Smooth muscle cell (in vitro differentiated cells): Measurements from ENCODE around the gene BIRC2. TPM values are rescaled to one million over a fixed set of nuclear protein-coding genes. Genes with fewer than 3 reads are reported as not detected.

ENCODE experiments used
- DNase-seq: peaks from one replicate; lab custom pipeline; 2025; ENCODE audit not compliant: unreplicated experiment; lab: John Stamatoyannopoulos, UW
- H2AFZ ChIP-seq: fragments of 200-600 bp; sonication (generic); 2 replicates; pipeline ENCODE4 v1.6.0; 2016; ENCODE audit warnings: antibody characterized with exemption, low read depth, mild to moderate bottlenecking
- H3F3A ChIP-seq: fragments of 200-600 bp; sonication (generic); 2 replicates; pipeline ENCODE4 v1.6.0; 2017; ENCODE audit warnings: antibody characterized with exemption, low read depth
- H3K27ac ChIP-seq: fragments of 200-600 bp; sonication (generic); 2 replicates; pipeline ENCODE4 v1.5.1; 2016; ENCODE audit warnings: low read depth, mild to moderate bottlenecking
- H3K27me3 ChIP-seq: fragments of 200-600 bp; sonication (generic); 2 replicates; pipeline ENCODE4 v1.6.1; 2016; ENCODE audit warnings: low read depth, mild to moderate bottlenecking
- H3K36me3 ChIP-seq: fragments of 200-600 bp; sonication (generic); 2 replicates; pipeline ENCODE4 v1.5.1; 2016; ENCODE audit warnings: low read depth
- H3K4me1 ChIP-seq: fragments of 200-600 bp; sonication (generic); 2 replicates; pipeline ENCODE4 v1.5.1; 2016; ENCODE audit warnings: low read depth
- H3K4me2 ChIP-seq: fragments of 200-600 bp; sonication (generic); 2 replicates; pipeline ENCODE4 v1.6.0; 2016; ENCODE audit warnings: mild to moderate bottlenecking
- H3K4me3 ChIP-seq: fragments of 200-600 bp; sonication (generic); 2 replicates; pipeline ENCODE4 v1.5.1; 2016; ENCODE audit warnings: mild to moderate bottlenecking
- H3K79me2 ChIP-seq: fragments of 200-600 bp; sonication (generic); 2 replicates; pipeline ENCODE4 v1.6.0; 2016; ENCODE audit warnings: low read depth, mild to moderate bottlenecking
- H3K9ac ChIP-seq: fragments of 200-600 bp; sonication (generic); 2 replicates; pipeline ENCODE4 v1.6.0; 2016; ENCODE audit warnings: low read depth
- H3K9me3 ChIP-seq: fragments of 200-600 bp; sonication (generic); replicated peaks from 2 replicates; pipeline ENCODE4 v1.5.1; 2016; ENCODE audit warnings: low read depth
- H4K20me1 ChIP-seq: fragments of 200-600 bp; sonication (generic); 2 replicates; pipeline ENCODE4 v1.6.0; 2016; ENCODE audit warnings: low read depth
- CTCF ChIP-seq: fragments of 200-600 bp; sonication (generic); IDR thresholded peaks from 2 replicates; pipeline ENCODE4 v1.5.1; 2017; ENCODE audit warnings: borderline replicate concordance, mild to moderate bottlenecking, antibody characterized with exemption; ENCODE audit not compliant: insufficient read depth, poor library complexity, severe bottlenecking
- WGBS: methylation state at CpG from one replicate; pipeline ENCODE4 v1.1.7; 2016; ENCODE audit warnings: low lambda C conversion rate; 5-methylcytosine and 5-hydroxymethylcytosine counted together
- polyA plus RNA-seq: library from polyadenylated mRNA; unstranded; fragments of >200 nt; fragmentation: Nextera tagmentation; extraction: Ambion mirVana; gene quantifications from 2 replicates; pipeline ENCODE4 v1.2.1, GENCODE V29; 2016
- total RNA-seq: library from RNA; depleted of rRNA; stranded (reverse); fragments of >200 nt; gene quantifications from 2 replicates; pipeline ENCODE4 v1.2.3, GENCODE V29; 2014

The BIRC2 gene
- total and polyA plus RNA-seq, 2 experiments from 2014 or later = 46.3 to 170 TPM

- Histone ChIP-seq H3K9me3 (no peaks in the 10 kb centered on the region), H3K4me1 (no peaks in the 10 kb centered on the region), H3K4me2 (no peak overlapping the region), H2AFZ (no peak overlapping the region), H3K79me2 (peaks cover 13% of the 10 kb centered on the region), H3K36me3 (no peaks in the 10 kb centered on the region), H3K27ac (no peak overlapping the region), H4K20me1 (no peaks in the 10 kb centered on the region), H3K9ac (no peak overlapping the region), H3K27me3 (no peaks in the 10 kb centered on the region), H3F3A (peaks cover 9% of the 10 kb centered on the region), H3K4me3 (no peak overlapping the region)
- no peak for TF ChIP-seq CTCF
- WGBS = 95% methylated on average over 4 of the region's 4 CpGs
- DNase-seq = no peak
These were observed 66.5 kb downstream of the BIRC2 start for GRCh38 chr11:102413497-102413896.

GRCh38 chr11:102414559-102414958, 67.5 kb downstream of the BIRC2 start:
- Histone ChIP-seq H3K9ac (no peak overlapping the region), H3K79me2 (peaks cover 10% of the 10 kb centered on the region)

GRCh38 chr11:102415304-102415916, 68.4 kb downstream of the BIRC2 start:
- no peaks in the 10 kb centered on the region for H3K9me3 ChIP-seq
- H3K27ac ChIP-seq = no peak overlapping the region
- H3K4me2 ChIP-seq = no peak overlapping the region
- H2AFZ ChIP-seq = no peak overlapping the region
- no peaks in the 10 kb centered on the region for H3K4me1 ChIP-seq
- no peak overlapping the region for H3K4me3 ChIP-seq
- H3K79me2 ChIP-seq = peaks cover 10% of the 10 kb centered on the region
- H3K27me3 ChIP-seq = no peaks in the 10 kb centered on the region
- H3K9ac ChIP-seq = no peak overlapping the region
- H4K20me1 ChIP-seq = no peaks in the 10 kb centered on the region
- no peak for TF ChIP-seq CTCF
- no peaks in the 10 kb centered on the region for H3K36me3 ChIP-seq
- H3F3A ChIP-seq = no peaks in the 10 kb centered on the region
- no peak for DNase-seq
- 90% methylated on average over 1 of the region's 1 CpG for WGBS

More at GRCh38 chr11:102414559-102414958, 67.5 kb downstream of the BIRC2 start:
- H3K27me3 ChIP-seq = no peaks in the 10 kb centered on the region
- H3K9me3 ChIP-seq = no peaks in the 10 kb centered on the region
- 96% methylated on average over 2 of the region's 2 CpGs for WGBS
- H3K4me2 ChIP-seq = no peak overlapping the region
- TF ChIP-seq CTCF = no peak
- H2AFZ ChIP-seq = no peak overlapping the region
- DNase-seq = no peak
- no peaks in the 10 kb centered on the region for H3K36me3 ChIP-seq
- H3K4me1 ChIP-seq = no peaks in the 10 kb centered on the region
- no peak overlapping the region for H3K4me3 ChIP-seq
- H3F3A ChIP-seq = no peaks in the 10 kb centered on the region
- H4K20me1 ChIP-seq = no peaks in the 10 kb centered on the region
- no peak overlapping the region for H3K27ac ChIP-seq

- no peak overlapping the region for H3K4me3 ChIP-seq
- no peak overlapping the region for H2AFZ ChIP-seq
- no peaks in the 10 kb centered on the region for H3K27me3 ChIP-seq
- DNase-seq = no peak
- no peak overlapping the region for H3K9ac ChIP-seq
- no peaks in the 10 kb centered on the region for H3K36me3 ChIP-seq
- no peak overlapping the region for H3K27ac ChIP-seq
- H4K20me1 ChIP-seq = peaks cover 5% of the 10 kb centered on the region
- H3K4me2 ChIP-seq = no peak overlapping the region
- peaks cover 10% of the 10 kb centered on the region for H3K79me2 ChIP-seq
- TF ChIP-seq CTCF = no peak
- no peaks in the 10 kb centered on the region for H3F3A ChIP-seq
- H3K4me1 ChIP-seq = no peaks in the 10 kb centered on the region
- WGBS = 95% methylated on average over 2 of the region's 2 CpGs
- no peaks in the 10 kb centered on the region for H3K9me3 ChIP-seq
These were observed 70.0 kb downstream of the BIRC2 start for GRCh38 chr11:102416976-102417375.
